PC-9 (cell line): ENCODE data around the gene PRDX3. TPM values are rescaled to one million over a fixed set of nuclear protein-coding genes. Genes with fewer than 3 reads are reported as not detected.

ENCODE experiments used
- BruUV-seq: library from RNA; stranded (reverse); fragments of 400-500 nt; replicated peaks from 2 replicates; lab custom pipeline; 2021; lab: Mats Ljungman, UMichigan
- CTCF ChIA-PET: fragments of 300-600 bp; sonication (Branson Sonifier 250); formaldehyde crosslinking; loops from one replicate; lab custom pipeline; 2022; ENCODE audit warnings: antibody characterized with exemption; lab: Charles Lee
- POLR2A ChIA-PET: fragments of 300-600 bp; sonication (Branson Sonifier 250); formaldehyde crosslinking; loops from one replicate; lab custom pipeline; 2022; ENCODE audit warnings: antibody characterized with exemption; ENCODE audit not compliant: unreplicated experiment; lab: Charles Lee
- DNase-seq, 2 experiments: peaks; one replicate each; pipeline versions ENCODE4 v3.0.0 to v3.0.0-alpha.2; 2015 to 2022; ENCODE audit warnings: mixed read lengths in 1 of 2
- H2AFZ ChIP-seq: fragments of 200-600 bp; sonication (generic); 2 replicates; pipeline ENCODE4 v1.8.1; 2017; ENCODE audit warnings: antibody characterized with exemption
- H3F3A ChIP-seq: fragments of 200-600 bp; sonication (generic); 2 replicates; pipeline ENCODE4 v1.8.1; 2017; ENCODE audit warnings: antibody characterized with exemption, mild to moderate bottlenecking, low read depth; ENCODE audit not compliant: insufficient read depth
- H3K27ac ChIP-seq: fragments of 200-600 bp; sonication (generic); 2 replicates; pipeline ENCODE4 v1.6.1; 2016; ENCODE audit warnings: mixed run types
- H3K27me3 ChIP-seq: fragments of 200-600 bp; sonication (generic); 2 replicates; pipeline ENCODE4 v1.6.1; 2016; ENCODE audit warnings: low read depth, mixed run types; ENCODE audit not compliant: insufficient read depth
- H3K36me3 ChIP-seq: fragments of 200-600 bp; sonication (generic); 2 replicates; pipeline ENCODE4 v1.6.1; 2016; ENCODE audit warnings: low read depth, mixed run types
- H3K4me1 ChIP-seq: fragments of 200-600 bp; sonication (generic); replicated peaks from 2 replicates; pipeline ENCODE4 v1.6.1; 2016; ENCODE audit warnings: mixed run types; ENCODE audit not compliant: insufficient read depth
- H3K4me2 ChIP-seq: fragments of 200-600 bp; sonication (generic); 2 replicates; pipeline ENCODE4 v1.6.1; 2017; ENCODE audit warnings: mixed run types
- H3K4me3 ChIP-seq: fragments of 200-600 bp; sonication (generic); 2 replicates; pipeline ENCODE4 v1.6.1; 2016; ENCODE audit warnings: mixed run types
- H3K79me2 ChIP-seq: fragments of 200-600 bp; sonication (generic); 2 replicates; pipeline ENCODE4 v1.6.1; 2017; ENCODE audit warnings: low read depth, mixed run types
- H3K9me2 ChIP-seq: fragments of 200-600 bp; sonication (generic); 2 replicates; pipeline ENCODE4 v1.8.1; 2017; ENCODE audit warnings: mild to moderate bottlenecking; ENCODE audit not compliant: insufficient read depth
- H3K9me3 ChIP-seq: fragments of 200-600 bp; sonication (generic); 2 replicates; pipeline ENCODE4 v1.8.1; 2016; ENCODE audit warnings: low read depth; ENCODE audit not compliant: insufficient read depth
- H4K20me1 ChIP-seq: fragments of 200-600 bp; sonication (generic); 2 replicates; pipeline ENCODE4 v1.8.1; 2017; ENCODE audit not compliant: insufficient read depth
- CTCF ChIP-seq: fragments of 200-600 bp; sonication (generic); conservative IDR thresholded peaks from 2 replicates; pipeline ENCODE4 v1.6.1; 2017; ENCODE audit warnings: mixed run types, antibody characterized with exemption, mild to moderate bottlenecking, moderate library complexity
- EZH2 ChIP-seq: fragments of 200-600 bp; sonication (generic); IDR thresholded peaks from 2 replicates; pipeline ENCODE4 v1.8.0; 2017; ENCODE audit warnings: antibody characterized with exemption, low read depth
- intact Hi-C: fragments of 100-400 bp; cut with micrococcal nuclease; formaldehyde crosslinking; loops from one replicate; pipeline ENCODE4 v1.10.0; 2022; ENCODE audit not compliant: unreplicated experiment
- total RNA-seq: library from RNA; stranded (reverse); gene quantifications from 2 replicates; pipeline ENCODE4 v1.2.3, GENCODE V29; 2021

PRDX3 gene
- total RNA-seq, 1 experiment from 2014 or later = 144 TPM

DNA sequence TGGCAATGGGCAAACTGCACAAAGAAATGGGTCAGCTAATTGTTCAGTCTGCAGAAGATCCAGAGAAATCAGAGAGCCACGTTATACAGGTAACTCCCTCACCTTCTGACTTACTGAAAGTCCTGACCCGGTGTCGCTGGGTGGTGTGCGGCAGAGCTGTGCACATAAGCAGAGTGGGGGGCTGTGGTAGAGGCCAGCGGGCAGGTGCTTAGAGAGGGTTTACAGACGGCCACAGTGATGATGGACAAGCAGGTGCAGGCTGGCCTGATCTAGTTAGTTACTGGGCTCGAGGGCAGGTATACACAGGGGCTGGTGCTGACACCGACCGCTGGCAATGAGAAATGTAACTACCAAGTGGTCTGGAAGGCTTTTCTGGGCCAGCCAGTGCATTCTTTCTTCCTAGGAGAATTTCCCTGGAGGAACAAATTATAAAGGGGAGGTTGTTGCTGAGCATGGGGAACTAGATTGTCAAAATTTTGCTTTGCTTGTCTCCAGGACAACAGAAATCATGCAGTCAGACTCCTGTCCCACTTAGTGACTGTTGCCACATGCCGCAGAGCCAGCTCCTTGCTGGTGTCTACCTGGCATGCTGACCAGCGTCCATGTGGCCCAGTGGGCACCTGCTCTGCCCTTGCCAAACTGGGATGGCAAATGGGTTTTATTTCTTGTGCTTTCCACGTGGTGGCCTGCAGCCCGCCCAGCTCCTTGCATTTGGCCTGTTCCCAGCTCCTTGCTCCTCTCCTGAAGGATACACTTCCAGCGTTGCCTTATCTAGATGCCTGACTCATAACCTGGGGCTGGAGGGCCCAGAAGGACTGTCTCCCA, 45.9 kb downstream of the PRDX3 start:
- POLR2A ChIA-PET = interaction anchor here (0.5 kb wide), 1 partner anchor 32 kb away, joined by 8 read pairs; no protein-coding TSS in a partner anchor
- Histone ChIP-seq H3K4me3 (no peak overlapping the region), H3F3A (no peaks in the 10 kb centered on the region), H3K4me1 (no peaks in the 10 kb centered on the region), H3K9me3 (no peaks in the 10 kb centered on the region), H2AFZ (no peak overlapping the region), H3K79me2 (no peaks in the 10 kb centered on the region), H3K27me3 (no peaks in the 10 kb centered on the region), H4K20me1 (no peaks in the 10 kb centered on the region), H3K27ac (no peak overlapping the region), H3K9me2 (no peaks in the 10 kb centered on the region), H3K36me3 (no peaks in the 10 kb centered on the region), H3K4me2 (no peak overlapping the region)
- no TSS peak for BruUV-seq
- CTCF ChIA-PET = no interaction called here
- no peak for TF ChIP-seq EZH2
- no peak for TF ChIP-seq CTCF
- intact Hi-C loops = loop anchor here (10.0 kb wide), 1 partner anchor 1202 kb away; no protein-coding TSS in a partner anchor
- no peak for DNase-seq

- H3K9me2 ChIP-seq = no peaks in the 10 kb centered on the region
- intact Hi-C loops = loop anchor here (10.0 kb wide), 1 partner anchor 1203 kb away; no protein-coding TSS in a partner anchor
- H3K79me2 ChIP-seq = no peaks in the 10 kb centered on the region
- ChIA-PET CTCF (no interaction called here), POLR2A (no interaction called here)
- H3K4me1 ChIP-seq = no peaks in the 10 kb centered on the region
- no peak for DNase-seq
- no peaks in the 10 kb centered on the region for H3K36me3 ChIP-seq
- no peak overlapping the region for H3K27ac ChIP-seq
- TF ChIP-seq CTCF (no peak), EZH2 (no peak)
- no peak overlapping the region; the same call in 1 of the 2 replicates for H3K4me2 ChIP-seq
- H3K9me3 ChIP-seq = no peaks in the 10 kb centered on the region
- H3K27me3 ChIP-seq = no peaks in the 10 kb centered on the region
- H3F3A ChIP-seq = no peaks in the 10 kb centered on the region
- BruUV-seq = no TSS peak
- H2AFZ ChIP-seq = no peak overlapping the region
- no peak overlapping the region for H3K4me3 ChIP-seq
- no peaks in the 10 kb centered on the region for H4K20me1 ChIP-seq
Measured at GRCh38 chr10:119131512-119132240, 46.9 kb downstream of the PRDX3 start.

DNA sequence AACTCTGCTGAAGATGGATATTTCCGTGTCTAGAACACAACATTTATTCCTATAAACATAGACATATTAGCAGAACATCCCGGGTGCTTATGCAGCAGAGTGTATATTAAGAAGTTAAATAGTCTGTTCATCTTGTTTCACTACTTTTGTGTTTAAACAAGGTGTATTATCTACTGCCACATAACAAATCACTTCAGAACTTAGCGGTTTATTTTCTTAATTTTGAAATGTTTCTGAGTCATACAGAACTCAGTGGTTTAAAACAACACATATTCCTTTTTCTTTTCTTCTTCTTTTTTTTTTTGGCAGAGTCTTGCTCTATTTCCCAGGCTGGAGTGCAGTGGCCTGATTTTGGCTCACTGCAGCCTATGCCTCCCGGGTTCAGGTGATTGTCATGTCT, 48.9 kb downstream of the PRDX3 start:
- no peak overlapping the region for H3K4me2 ChIP-seq
- no peaks in the 10 kb centered on the region for H3K9me2 ChIP-seq
- H3K4me1 ChIP-seq = no peaks in the 10 kb centered on the region
- CTCF ChIA-PET = no interaction called here
- H3K27me3 ChIP-seq = no peaks in the 10 kb centered on the region
- POLR2A ChIA-PET = no interaction called here
- DNase-seq = no peak
- TF ChIP-seq EZH2 (no peak), CTCF (no peak)
- no peak overlapping the region for H2AFZ ChIP-seq
- no peak overlapping the region for H3K27ac ChIP-seq
- H3K79me2 ChIP-seq = no peaks in the 10 kb centered on the region
- H3F3A ChIP-seq = no peaks in the 10 kb centered on the region
- no peaks in the 10 kb centered on the region for H3K9me3 ChIP-seq
- no peaks in the 10 kb centered on the region for H3K36me3 ChIP-seq
- H4K20me1 ChIP-seq = no peaks in the 10 kb centered on the region
- intact Hi-C loops = loop anchor here (10.0 kb wide), 1 partner anchor 1205 kb away; no protein-coding TSS in a partner anchor
- H3K4me3 ChIP-seq = no peak overlapping the region
- no TSS peak for BruUV-seq
